ENCODE results near the gene SRMS. TPM values are rescaled to one million over a fixed set of nuclear protein-coding genes. Genes with fewer than 3 reads are reported as not detected.
A peak's percentile ranks its signal among the peaks of the same experiment; 100 is the strongest.

The SRMS gene
- total RNA-seq, 2 donors from 2014 or later: not detected

- H3K36me3 Mint-ChIP-seq (ENCODE audit: low read depth): no peaks in the 10 kb centered on the region
- no peaks in the 10 kb centered on the region for H3K9me3 ChIP-seq (ENCODE audit: control insufficient read depth, low read length, poor library complexity, severe bottlenecking)
- DNase-seq: no peak
- no peak overlapping the region for H3K27ac Mint-ChIP-seq
- peaks cover 22% of the 10 kb centered on the region for H3K27me3 Mint-ChIP-seq
- no peak for ATAC-seq
- no peak overlapping the region for H3K4me3 Mint-ChIP-seq
- peaks cover 6% of the 10 kb centered on the region for H3K4me1 Mint-ChIP-seq
Measured at GRCh38 chr20:63503524-63503923, 44.0 kb downstream of the SRMS start.

GRCh38 chr20:63502671-63503172 lies 44.8 kb downstream of the SRMS start:
- no peak for DNase-seq
- H3K27ac Mint-ChIP-seq: no peak overlapping the region
- H3K4me1 Mint-ChIP-seq: peaks cover 3% of the 10 kb centered on the region
- ATAC-seq: no peak
- no peak overlapping the region for H3K4me3 Mint-ChIP-seq
- no peaks in the 10 kb centered on the region for H3K9me3 ChIP-seq (ENCODE audit: control insufficient read depth, low read length, poor library complexity, severe bottlenecking)
- no peaks in the 10 kb centered on the region for H3K36me3 Mint-ChIP-seq (ENCODE audit: low read depth)
- peaks cover 16% of the 10 kb centered on the region for H3K27me3 Mint-ChIP-seq

- DNase-seq: no peak
- H3K36me3 Mint-ChIP-seq (ENCODE audit: low read depth): no peaks in the 10 kb centered on the region
- no peaks in the 10 kb centered on the region for H3K9me3 ChIP-seq (ENCODE audit: control insufficient read depth, low read length, poor library complexity, severe bottlenecking)
- H3K27me3 Mint-ChIP-seq: peaks cover 20% of the 10 kb centered on the region
- H3K4me3 Mint-ChIP-seq: no peak overlapping the region
- ATAC-seq: no peak
- no peak overlapping the region for H3K27ac Mint-ChIP-seq
- peaks cover 3% of the 10 kb centered on the region for H3K4me1 Mint-ChIP-seq
Measured at GRCh38 chr20:63501818-63502670, 45.5 kb downstream of the SRMS start.

GRCh38 chr20:63500902-63501817 lies 46.4 kb downstream of the SRMS start:
- ATAC-seq (no peak), DNase-seq (no peak)
- Mint-ChIP-seq H3K27me3 (peaks cover 17% of the 10 kb centered on the region), H3K27ac (no peak overlapping the region), H3K4me1 (peaks cover 1% of the 10 kb centered on the region), H3K4me3 (no peak overlapping the region), H3K36me3 (ENCODE audit: low read depth) (no peaks in the 10 kb centered on the region)
- H3K9me3 ChIP-seq (ENCODE audit: control insufficient read depth, low read length, poor library complexity, severe bottlenecking): no peaks in the 10 kb centered on the region

GRCh38 chr20:63500151-63500901 lies 47.2 kb downstream of the SRMS start:
- no peaks in the 10 kb centered on the region for H3K9me3 ChIP-seq (ENCODE audit: control insufficient read depth, low read length, poor library complexity, severe bottlenecking)
- no peak for DNase-seq
- no peak overlapping the region for H3K27ac Mint-ChIP-seq
- no peak overlapping the region for H3K4me3 Mint-ChIP-seq
- no peaks in the 10 kb centered on the region for H3K36me3 Mint-ChIP-seq (ENCODE audit: low read depth)
- ATAC-seq: no peak
- H3K27me3 Mint-ChIP-seq: peaks cover 16% of the 10 kb centered on the region
- H3K4me1 Mint-ChIP-seq: peaks cover 2% of the 10 kb centered on the region

GRCh38 chr20:63499338-63499969 lies 48.1 kb downstream of the SRMS start:
- DNase-seq (no peak), ATAC-seq (peak; percentile 32)
- Mint-ChIP-seq H3K4me1 (peaks cover 2% of the 10 kb centered on the region), H3K4me3 (peak overlapping the region; percentile 57), H3K27ac (no peak overlapping the region), H3K36me3 (ENCODE audit: low read depth) (no peaks in the 10 kb centered on the region), H3K27me3 (peaks cover 16% of the 10 kb centered on the region)
- H3K9me3 ChIP-seq (ENCODE audit: control insufficient read depth, low read length, poor library complexity, severe bottlenecking): no peaks in the 10 kb centered on the region

GRCh38 chr20:63498960-63499337 lies 48.6 kb downstream of the SRMS start, which contains the start of gene EEF1A2:
TSS of gene EEF1A2 (minus strand) at chr20:63499083. CDS start at chr20:63497763, 1,320 bp downstream.
- Mint-ChIP-seq H3K4me3 (peak within 1 kb of the TSS; percentile 75), H3K27ac (no peak within 1 kb of the TSS), H3K27me3 (peaks cover 13% of the 10 kb centered on the region), H3K36me3 (ENCODE audit: low read depth) (no peaks in the 10 kb centered on the region), H3K4me1 (peaks cover 2% of the 10 kb centered on the region)
- DNase-seq: peak; percentile 40 to 65 (median 63)
- H3K9me3 ChIP-seq (ENCODE audit: control insufficient read depth, low read length, poor library complexity, severe bottlenecking): no peaks in the 10 kb centered on the region
- ATAC-seq: peak; percentile 82

GRCh38 chr20:63497946-63498935 lies 49.3 kb downstream of the SRMS start:
- Mint-ChIP-seq H3K36me3 (ENCODE audit: low read depth) (no peaks in the 10 kb centered on the region), H3K4me1 (peaks cover 2% of the 10 kb centered on the region), H3K27ac (no peak overlapping the region), H3K4me3 (peak overlapping the region; percentile 75), H3K27me3 (peaks cover 12% of the 10 kb centered on the region)
- no peak for ATAC-seq
- DNase-seq: no peak
- no peaks in the 10 kb centered on the region for H3K9me3 ChIP-seq (ENCODE audit: control insufficient read depth, low read length, poor library complexity, severe bottlenecking)

GRCh38 chr20:63497138-63497945 lies 50.2 kb downstream of the SRMS start:
- Mint-ChIP-seq H3K27ac (no peak overlapping the region), H3K4me1 (peaks cover 2% of the 10 kb centered on the region), H3K4me3 (peak overlapping the region; percentile 41), H3K27me3 (peaks cover 12% of the 10 kb centered on the region), H3K36me3 (ENCODE audit: low read depth) (no peaks in the 10 kb centered on the region)
- no peak for DNase-seq
- no peak for ATAC-seq
- no peaks in the 10 kb centered on the region for H3K9me3 ChIP-seq (ENCODE audit: control insufficient read depth, low read length, poor library complexity, severe bottlenecking)

GRCh38 chr20:63496596-63497120 lies 50.9 kb downstream of the SRMS start:
- no peak overlapping the region for H3K27ac Mint-ChIP-seq
- peaks cover 2% of the 10 kb centered on the region for H3K4me1 Mint-ChIP-seq
- H3K36me3 Mint-ChIP-seq (ENCODE audit: low read depth): no peaks in the 10 kb centered on the region
- DNase-seq: no peak
- peaks cover 12% of the 10 kb centered on the region for H3K27me3 Mint-ChIP-seq
- peak overlapping the region; percentile 41 for H3K4me3 Mint-ChIP-seq
- ATAC-seq: no peak
- H3K9me3 ChIP-seq (ENCODE audit: control insufficient read depth, low read length, poor library complexity, severe bottlenecking): no peaks in the 10 kb centered on the region

Data from T-helper 17 cell (primary cell).